Fibroblast of villous mesenchyme (primary cell): ENCODE data around the gene ALDH1B1. TPM values are rescaled to one million over a fixed set of nuclear protein-coding genes. Genes with fewer than 3 reads are reported as not detected.

Source experiments
- DNase-seq: peaks from one replicate; pipeline ENCODE4 v3.0.0-alpha.2; 2010; ENCODE audit warnings: low read depth
- H3K4me3 ChIP-seq: 2 replicates; pipeline ENCODE4 v1.5.1; 2011; ENCODE audit warnings: low read depth, mild to moderate bottlenecking, low read length
- total RNA-seq: library from RNA; depleted of rRNA; stranded (reverse); fragments of >200 nt; gene quantifications from 2 replicates; pipeline ENCODE4 v1.2.3, GENCODE V29; 2012
- TF ChIP-seq, protein P1 (sequence below): IDR thresholded peaks from 2 replicates; pipeline ENCODE4 v1.5.1; 2012; ENCODE audit warnings: low read depth, mild to moderate bottlenecking, low read length; ENCODE audit not compliant: insufficient read depth

Gene ALDH1B1
- total RNA-seq, 1 donor, result 74.3 TPM

DNA sequence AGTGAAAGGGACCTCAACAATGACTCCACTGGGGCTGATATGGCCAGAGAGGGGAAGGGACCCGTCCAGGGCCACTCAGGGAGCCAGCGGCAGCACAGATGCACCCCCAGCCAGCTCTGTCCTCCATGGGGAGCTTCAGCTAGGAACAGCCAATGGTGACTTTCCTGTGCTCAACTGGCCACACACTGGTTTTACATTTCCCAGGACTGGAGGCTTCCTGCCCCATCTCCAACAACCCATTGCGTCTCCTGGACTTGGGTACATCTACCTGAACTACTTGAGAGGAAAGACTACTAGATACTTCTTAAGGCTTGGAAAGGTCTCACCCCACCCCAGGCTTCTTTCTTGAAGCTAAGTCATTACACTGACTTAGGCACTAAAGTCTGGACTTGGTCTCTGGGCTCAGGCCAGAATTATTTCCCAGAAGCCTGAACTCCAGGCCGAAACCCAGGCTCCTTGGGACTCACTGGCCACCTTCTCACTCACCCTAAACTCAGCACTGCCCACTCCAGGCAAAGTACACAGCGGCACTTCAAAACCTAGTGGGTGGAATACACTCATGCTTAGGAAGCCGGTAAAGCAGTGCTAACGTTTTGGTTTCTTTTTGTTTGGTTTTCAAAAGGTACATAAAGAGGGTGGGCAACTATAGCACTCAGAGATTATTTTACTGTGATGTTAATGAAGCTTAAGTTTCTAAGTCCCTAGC, 30.2 kb downstream of the ALDH1B1 start:
- H3K4me3 ChIP-seq, result no peak overlapping the region
- TF ChIP-seq, protein P1, sequence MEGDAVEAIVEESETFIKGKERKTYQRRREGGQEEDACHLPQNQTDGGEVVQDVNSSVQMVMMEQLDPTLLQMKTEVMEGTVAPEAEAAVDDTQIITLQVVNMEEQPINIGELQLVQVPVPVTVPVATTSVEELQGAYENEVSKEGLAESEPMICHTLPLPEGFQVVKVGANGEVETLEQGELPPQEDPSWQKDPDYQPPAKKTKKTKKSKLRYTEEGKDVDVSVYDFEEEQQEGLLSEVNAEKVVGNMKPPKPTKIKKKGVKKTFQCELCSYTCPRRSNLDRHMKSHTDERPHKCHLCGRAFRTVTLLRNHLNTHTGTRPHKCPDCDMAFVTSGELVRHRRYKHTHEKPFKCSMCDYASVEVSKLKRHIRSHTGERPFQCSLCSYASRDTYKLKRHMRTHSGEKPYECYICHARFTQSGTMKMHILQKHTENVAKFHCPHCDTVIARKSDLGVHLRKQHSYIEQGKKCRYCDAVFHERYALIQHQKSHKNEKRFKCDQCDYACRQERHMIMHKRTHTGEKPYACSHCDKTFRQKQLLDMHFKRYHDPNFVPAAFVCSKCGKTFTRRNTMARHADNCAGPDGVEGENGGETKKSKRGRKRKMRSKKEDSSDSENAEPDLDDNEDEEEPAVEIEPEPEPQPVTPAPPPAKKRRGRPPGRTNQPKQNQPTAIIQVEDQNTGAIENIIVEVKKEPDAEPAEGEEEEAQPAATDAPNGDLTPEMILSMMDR, result no peak

DNA sequence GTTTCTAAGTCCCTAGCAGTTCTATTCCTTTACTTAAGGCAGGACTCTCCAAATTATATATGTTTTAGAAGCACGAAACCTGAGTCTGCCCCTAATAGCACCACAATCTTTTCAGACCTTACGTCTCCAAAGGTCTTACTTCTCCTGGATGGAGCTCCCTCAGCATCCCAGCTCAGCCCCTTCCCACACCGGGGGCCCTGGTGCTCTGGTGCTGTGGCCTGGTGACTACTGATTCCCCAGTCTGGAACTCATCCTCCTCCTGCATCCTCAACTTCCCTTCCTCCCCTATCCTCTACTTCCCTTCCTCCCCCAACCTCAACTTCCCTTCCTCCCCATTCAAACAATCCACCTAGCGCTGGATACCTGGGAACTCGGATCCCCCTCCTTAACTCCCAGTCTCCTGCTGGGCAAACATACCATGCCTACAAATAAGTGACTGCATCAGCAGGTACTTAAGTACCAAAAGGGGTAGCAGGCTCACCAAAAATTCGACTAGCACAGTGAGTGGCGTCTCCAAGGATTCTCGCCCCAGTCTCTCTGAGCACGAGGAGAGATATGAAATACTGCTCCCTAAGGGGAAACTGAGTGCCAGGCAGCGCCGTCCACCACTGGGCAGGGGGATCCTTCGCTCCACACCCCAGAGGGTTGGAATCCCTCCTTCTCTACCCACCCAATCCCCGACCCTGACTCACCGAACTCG, 30.9 kb downstream of the ALDH1B1 start:
- no peak for DNase-seq
- TF ChIP-seq, protein P1, result no peak
- no peak overlapping the region for H3K4me3 ChIP-seq

More for the DNA sequence above, 30.2 kb downstream of the ALDH1B1 start:
- no peak for DNase-seq

DNA sequence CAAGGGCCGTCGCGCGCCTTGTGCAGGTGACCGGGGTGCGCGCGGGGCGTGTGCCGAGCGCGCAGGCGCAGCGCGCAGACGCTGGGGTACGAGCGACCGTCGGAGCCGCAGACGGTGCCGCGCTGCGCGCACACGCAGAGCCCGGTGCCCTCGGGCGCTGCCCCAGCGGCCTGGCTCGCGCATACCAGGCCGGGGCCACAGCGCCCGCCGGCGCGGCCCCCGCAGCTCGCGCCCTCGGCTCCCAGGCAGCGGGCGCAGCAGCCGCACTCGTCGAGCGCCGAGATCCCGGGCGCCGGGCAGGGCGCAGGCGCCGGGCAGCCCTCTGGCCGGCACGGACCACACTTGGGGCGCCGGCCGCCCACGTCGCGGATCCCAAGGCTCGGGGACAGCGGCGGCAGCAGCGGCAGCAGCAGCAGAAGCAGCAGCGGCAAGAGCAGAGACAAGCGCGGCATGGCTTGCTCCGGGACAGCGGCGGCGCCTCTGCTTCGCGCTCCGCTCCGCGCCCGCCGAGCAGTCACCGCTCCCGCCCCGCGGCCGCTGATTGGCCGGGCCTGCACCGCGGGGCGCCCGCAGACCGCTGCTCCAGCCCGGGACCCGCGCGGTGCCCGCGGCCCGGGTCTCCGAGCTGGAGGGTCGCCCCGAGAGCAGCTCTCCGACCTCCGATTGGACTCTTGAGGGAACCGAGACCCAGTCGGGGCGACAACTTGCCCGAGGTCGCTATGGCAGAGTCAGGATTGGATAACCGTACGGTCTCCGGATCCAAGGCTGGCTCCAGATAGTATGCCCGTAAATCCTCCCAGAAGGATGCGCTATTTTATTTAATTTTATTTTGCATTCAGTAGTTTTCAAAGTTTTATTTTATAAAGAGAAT, 31.7 kb downstream of the ALDH1B1 start, which contains the start of gene IGFBPL1:
Gene IGFBPL1 (minus strand): TSS at position 482 of the 871 bp plus-strand sequence. CDS start 30 bp downstream, at position 452.
- DNase-seq, result no peak
- H3K4me3 ChIP-seq, result peak within 1 kb of the TSS; percentile 23
- TF ChIP-seq, protein P1, result no peak

DNA sequence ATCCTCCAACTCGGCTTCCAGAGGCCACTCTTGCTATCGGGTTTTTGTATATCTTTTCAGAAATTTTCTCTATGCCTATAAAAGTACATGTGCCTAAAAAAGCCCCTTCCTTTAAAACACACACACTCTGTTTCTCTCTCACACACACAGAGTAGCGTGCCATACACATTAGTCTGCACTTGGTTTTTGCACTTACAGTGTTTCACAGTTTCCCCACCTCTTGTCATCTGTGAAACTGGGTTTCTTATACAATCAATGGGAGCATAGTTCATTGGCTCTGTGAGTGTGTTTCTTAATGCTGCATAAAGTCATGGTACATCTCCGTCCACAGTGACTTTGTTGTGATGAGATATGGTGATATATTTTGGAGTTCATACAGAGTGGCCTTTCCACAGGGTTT, 32.4 kb downstream of the ALDH1B1 start:
- no peak for DNase-seq
- no peak overlapping the region for H3K4me3 ChIP-seq
- TF ChIP-seq, protein P1, result no peak

DNA sequence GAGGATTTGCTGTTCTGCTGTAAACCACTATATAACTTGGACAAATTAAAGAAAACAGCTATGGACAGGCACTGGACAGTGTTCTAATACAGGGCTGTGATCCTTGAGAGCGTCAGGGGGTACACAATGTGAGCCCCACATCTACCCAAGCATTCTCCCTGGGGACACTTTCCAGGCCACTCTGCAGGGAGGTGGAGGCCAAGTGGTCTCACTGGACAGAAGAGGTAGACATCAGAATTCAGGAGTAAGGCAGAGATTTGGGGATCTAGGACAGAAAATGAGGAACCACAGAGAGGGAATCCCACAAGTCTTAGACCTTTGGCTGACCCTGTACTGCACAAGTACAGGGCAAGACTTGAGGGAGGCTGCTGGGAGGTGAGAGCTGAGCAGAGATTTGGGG, 35.6 kb downstream of the ALDH1B1 start:
- no peak overlapping the region for H3K4me3 ChIP-seq
- TF ChIP-seq, protein P1, result no peak
- DNase-seq, result no peak

DNA sequence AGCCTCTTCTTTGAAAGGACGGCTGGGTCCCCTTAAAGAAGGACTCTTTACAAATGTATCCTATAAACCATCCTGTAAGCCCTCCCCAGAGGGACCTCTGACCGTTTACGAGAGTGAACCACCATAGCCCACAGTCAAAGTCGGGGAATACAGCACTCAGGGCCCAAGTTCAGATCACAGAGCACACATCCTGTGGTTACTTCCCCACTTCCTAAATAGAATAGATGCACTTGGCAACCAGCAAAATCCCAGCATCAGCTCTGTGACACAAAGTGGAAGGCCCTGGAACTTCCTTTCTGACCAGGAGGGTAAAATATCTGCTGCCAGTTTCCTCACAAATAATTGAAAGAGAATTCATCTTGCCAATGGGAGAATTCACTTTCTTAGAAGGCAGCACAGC, 38.6 kb downstream of the ALDH1B1 start:
- TF ChIP-seq, protein P1, result no peak
- DNase-seq, result no peak

More for the DNA sequence above, 38.6 kb downstream of the ALDH1B1 start:
- no peak overlapping the region for H3K4me3 ChIP-seq
